ENCODE results near the gene ADCY4. TPM values are rescaled to one million over a fixed set of nuclear protein-coding genes. Genes with fewer than 3 reads are reported as not detected.
A peak's percentile ranks its signal among the peaks of the same experiment; 100 is the strongest.
"Not testable (repeated sequence)": the region's sequence is repeated elsewhere in the genome, so short reads cannot be mapped to it uniquely, and the experiment has no call there.

Gene ADCY4
- total RNA-seq, 4 donors from 2014 or later: 13.3 to 40.5 (median 22.6) TPM

DNA sequence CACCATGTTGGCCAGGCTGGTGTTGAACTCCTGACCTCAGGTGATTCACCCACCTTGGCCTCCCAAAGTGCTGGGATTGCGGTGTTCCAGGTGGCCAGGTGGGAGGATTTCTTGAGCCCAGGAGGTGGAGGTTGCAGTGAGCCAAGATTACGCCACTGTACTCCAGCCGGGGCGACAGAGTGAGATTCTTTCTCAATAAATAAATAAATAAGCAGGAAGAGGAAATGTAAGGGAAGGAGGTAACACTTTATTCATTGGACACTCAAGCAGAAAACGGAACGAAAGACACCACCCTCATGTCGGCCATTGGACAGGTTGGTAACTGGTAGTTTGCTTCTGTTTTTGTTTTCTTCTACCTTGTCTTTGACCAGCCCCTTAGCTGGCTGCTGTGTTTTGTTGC, 20.1 kb upstream of the ADCY4 start:
- Histone ChIP-seq H3K27ac (no peak overlapping the region), H3K36me3 (no peaks in the 10 kb centered on the region), H3K4me1 (peaks cover 0 to 23% (median 0%) of the 10 kb centered on the region in 3 donors), H3K4me3 (no peak overlapping the region), H3K9me3 (no peaks in the 10 kb centered on the region), H3K27me3 (peaks cover 9% of the 10 kb centered on the region)
- 84 to 89% methylated on average over 6 of the region's 7 CpGs for WGBS, 2 donors (ENCODE audit: low coverage in 1 of 2)
- TF ChIP-seq POLR2AphosphoS5 (IDR thresholded peaks at IDR 0.05) (no peak), POLR2A (IDR thresholded peaks at IDR 0.05) (no peak), EP300 (IDR thresholded peaks at IDR 0.05) (no peak)
- TF ChIP-seq, protein P1, sequence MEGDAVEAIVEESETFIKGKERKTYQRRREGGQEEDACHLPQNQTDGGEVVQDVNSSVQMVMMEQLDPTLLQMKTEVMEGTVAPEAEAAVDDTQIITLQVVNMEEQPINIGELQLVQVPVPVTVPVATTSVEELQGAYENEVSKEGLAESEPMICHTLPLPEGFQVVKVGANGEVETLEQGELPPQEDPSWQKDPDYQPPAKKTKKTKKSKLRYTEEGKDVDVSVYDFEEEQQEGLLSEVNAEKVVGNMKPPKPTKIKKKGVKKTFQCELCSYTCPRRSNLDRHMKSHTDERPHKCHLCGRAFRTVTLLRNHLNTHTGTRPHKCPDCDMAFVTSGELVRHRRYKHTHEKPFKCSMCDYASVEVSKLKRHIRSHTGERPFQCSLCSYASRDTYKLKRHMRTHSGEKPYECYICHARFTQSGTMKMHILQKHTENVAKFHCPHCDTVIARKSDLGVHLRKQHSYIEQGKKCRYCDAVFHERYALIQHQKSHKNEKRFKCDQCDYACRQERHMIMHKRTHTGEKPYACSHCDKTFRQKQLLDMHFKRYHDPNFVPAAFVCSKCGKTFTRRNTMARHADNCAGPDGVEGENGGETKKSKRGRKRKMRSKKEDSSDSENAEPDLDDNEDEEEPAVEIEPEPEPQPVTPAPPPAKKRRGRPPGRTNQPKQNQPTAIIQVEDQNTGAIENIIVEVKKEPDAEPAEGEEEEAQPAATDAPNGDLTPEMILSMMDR (IDR thresholded peaks at IDR 0.05): no peak
- no peak for ATAC-seq

DNA sequence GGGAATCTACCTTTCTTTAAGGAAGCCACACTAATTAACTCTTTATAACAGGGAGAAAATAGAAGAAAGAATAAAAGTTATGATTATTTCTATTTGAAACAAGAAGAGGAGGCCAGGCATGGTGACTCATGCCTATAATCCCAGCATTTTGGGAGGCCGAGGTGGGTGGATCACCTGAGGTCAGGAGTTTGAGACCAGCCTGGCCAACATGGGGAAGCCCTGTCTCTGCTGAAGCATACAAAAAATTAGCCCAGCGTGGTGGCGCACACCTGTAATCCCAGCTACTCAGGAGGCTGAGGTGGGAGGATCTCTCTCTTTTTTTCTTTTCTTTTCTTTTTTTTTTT, 19.6 kb upstream of the ADCY4 start:
- not testable (repeated sequence) for H3K4me3 ChIP-seq, ATAC-seq, H3K27me3 ChIP-seq, H3K9me3 ChIP-seq, H3K36me3 ChIP-seq
- WGBS, 2 donors (ENCODE audit: low coverage in 1 of 2): 0 to 62% methylated on average over 1 to 3 of the region's 3 CpGs
- Histone ChIP-seq H3K27ac (peak overlapping the region in 2 of 4 donors; percentile 21 to 59), H3K4me1 (peaks cover 0 to 23% (median 0%) of the 10 kb centered on the region in 3 donors)

DNA sequence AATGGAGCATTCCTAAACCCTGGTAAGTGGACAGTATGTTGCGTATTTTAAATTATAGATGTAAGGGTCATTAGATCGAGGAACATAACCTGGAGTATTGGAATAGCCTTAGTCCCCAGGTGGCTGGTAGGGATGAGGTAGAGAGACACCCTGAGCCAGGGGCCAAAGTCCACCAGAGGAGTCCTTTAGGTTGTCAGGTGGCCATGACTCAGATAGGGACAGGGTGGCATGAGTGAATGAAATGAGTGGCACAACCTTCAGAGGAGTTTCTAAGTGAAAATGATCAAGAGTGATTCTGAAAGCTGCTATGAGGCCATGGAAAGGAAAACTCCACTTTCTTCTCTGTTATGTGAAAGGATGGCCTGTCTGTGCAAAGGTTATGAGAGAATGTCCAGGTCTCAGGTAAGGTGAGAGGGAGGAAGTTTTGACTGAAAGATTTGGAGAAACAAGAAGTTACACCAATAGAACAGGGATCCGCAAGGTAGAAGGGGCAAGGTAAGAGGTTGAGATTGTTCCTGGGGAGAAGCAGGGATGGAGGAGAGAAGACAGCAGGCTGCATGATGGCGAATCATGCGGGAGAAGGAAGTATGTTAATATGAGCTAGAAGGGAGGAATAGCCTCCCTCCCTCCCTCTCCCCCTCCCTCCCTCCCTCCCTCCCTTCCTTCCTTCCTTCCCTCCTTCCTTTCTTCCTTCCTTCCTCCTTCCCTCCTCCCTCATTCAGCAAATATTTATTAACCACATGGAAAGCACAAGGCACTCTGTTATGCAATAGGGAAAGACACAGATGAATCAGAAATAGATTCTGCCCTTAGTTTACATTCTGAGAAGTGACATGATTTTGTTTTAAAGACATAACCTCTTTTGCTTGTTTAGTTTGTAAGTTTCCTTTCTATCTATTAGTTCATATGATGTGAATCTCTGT, 18.9 kb upstream of the ADCY4 start:
- Histone ChIP-seq H3K9me3 (no peaks in the 10 kb centered on the region), H3K27ac (peak overlapping the region in 2 of 4 donors; percentile 21 to 59), H3K4me1 (peaks cover 0 to 23% (median 0%) of the 10 kb centered on the region in 3 donors), H3K36me3 (no peaks in the 10 kb centered on the region), H3K4me3 (no peak overlapping the region), H3K27me3 (peaks cover 10% of the 10 kb centered on the region)
- WGBS, 2 donors (ENCODE audit: low coverage in 1 of 2): 75 to 80% methylated on average over 5 of the region's 5 CpGs
- peak; percentile 54 for TF ChIP-seq POLR2AphosphoS5 (IDR thresholded peaks at IDR 0.05)
- TF ChIP-seq POLR2A (IDR thresholded peaks at IDR 0.05): no peak
- no peak for ATAC-seq

DNA sequence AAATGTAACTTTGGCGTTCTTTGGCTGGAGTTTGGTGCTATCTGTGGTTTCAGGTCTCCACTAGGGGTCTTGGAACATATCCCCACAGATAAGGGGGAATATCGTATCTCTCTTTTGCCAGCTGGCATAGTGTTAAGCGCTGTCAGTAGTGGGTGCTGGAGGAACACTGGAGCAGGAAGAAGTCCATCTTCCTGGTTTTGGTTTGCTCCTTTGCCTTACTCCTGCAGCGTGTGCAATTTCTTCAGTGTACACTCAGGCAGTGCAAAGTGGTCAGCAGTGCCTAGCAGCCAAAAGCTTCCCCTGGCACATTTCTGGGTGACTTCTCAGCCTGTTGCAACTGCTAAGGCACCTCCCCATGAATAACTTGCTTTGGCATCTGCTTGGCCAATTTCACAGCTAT, 16.6 kb upstream of the ADCY4 start:
- 18 to 29% methylated on average over 3 to 4 of the region's 4 CpGs for WGBS, 2 donors (ENCODE audit: low coverage in 1 of 2)
- Histone ChIP-seq H3K9me3 (no peaks in the 10 kb centered on the region), H3K36me3 (no peaks in the 10 kb centered on the region), H3K27me3 (peaks cover 28% of the 10 kb centered on the region), H3K27ac (no peak overlapping the region), H3K4me1 (peaks cover 0 to 23% (median 0%) of the 10 kb centered on the region in 3 donors), H3K4me3 (no peak overlapping the region)
- peak; percentile 50 for ATAC-seq
- TF ChIP-seq EP300 (IDR thresholded peaks at IDR 0.05) (no peak), POLR2AphosphoS5 (IDR thresholded peaks at IDR 0.05) (no peak), POLR2A (IDR thresholded peaks at IDR 0.05) (no peak)
- TF ChIP-seq, protein P1 (IDR thresholded peaks at IDR 0.05): no peak

DNA sequence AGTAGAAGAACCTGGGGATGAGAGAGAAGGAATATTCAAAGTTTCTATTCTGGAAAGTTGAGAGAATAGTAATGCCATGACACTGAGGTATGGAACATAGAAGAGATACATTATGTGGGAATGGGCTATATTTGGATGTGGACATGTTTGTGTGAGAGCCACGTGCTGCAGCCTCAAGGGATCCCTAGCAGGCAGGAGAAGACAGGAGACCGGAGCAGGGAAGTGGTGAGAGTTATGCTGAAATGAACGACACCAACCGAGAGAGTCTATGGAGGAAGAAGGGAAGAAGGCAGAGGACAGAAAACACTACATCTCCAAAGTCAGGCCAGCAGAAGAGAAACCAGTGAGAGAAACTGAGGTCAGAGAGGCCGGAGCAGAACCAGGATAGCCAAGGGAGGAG, 14.9 kb upstream of the ADCY4 start:
- WGBS, 2 donors (ENCODE audit: low coverage in 1 of 2): 55 to 67% methylated on average over 5 of the region's 5 CpGs
- no peaks in the 10 kb centered on the region for H3K36me3 ChIP-seq

More for the DNA sequence above, 14.9 kb upstream of the ADCY4 start:
- TF ChIP-seq, protein P1 (IDR thresholded peaks at IDR 0.05): no peak
- TF ChIP-seq EP300 (IDR thresholded peaks at IDR 0.05) (no peak), POLR2A (IDR thresholded peaks at IDR 0.05) (no peak), POLR2AphosphoS5 (IDR thresholded peaks at IDR 0.05) (no peak)
- peaks cover 30% of the 10 kb centered on the region for H3K27me3 ChIP-seq
- H3K4me1 ChIP-seq: peaks cover 0 to 23% (median 0%) of the 10 kb centered on the region in 3 donors
- H3K9me3 ChIP-seq: no peaks in the 10 kb centered on the region
- no peak overlapping the region for H3K27ac ChIP-seq
- H3K4me3 ChIP-seq: no peak overlapping the region
- ATAC-seq: no peak

All from gastroesophageal sphincter (tissue), 4 donors.